SK-N-SH (cell line): Measurements from ENCODE around the gene CLIC3. TPM values are rescaled to one million over a fixed set of nuclear protein-coding genes. Genes with fewer than 3 reads are reported as not detected.

Experiments used
- CTCF ChIA-PET: fragments of 300-600, 350-600 bp; formaldehyde crosslinking; extraction: SDS; loops from one replicate; lab custom pipeline; 2021; lab: Yijun Ruan, JAX
- POLR2A ChIA-PET: fragments of 350-600 bp; sonication (Branson Sonifier 250); formaldehyde crosslinking; extraction: SDS; loops from one replicate; lab custom pipeline; 2020; ENCODE audit warnings: antibody characterized with exemption, inconsistent platforms; lab: Yijun Ruan, JAX
- DNase-seq: peaks from one replicate; pipeline ENCODE4 v3.0.0; 2012
- H2AFZ ChIP-seq: fragments of 200-600 bp; sonication (generic); 2 replicates; pipeline ENCODE4 v1.8.1; 2016; ENCODE audit warnings: antibody characterized with exemption, mild to moderate bottlenecking, low read depth
- H3F3A ChIP-seq: fragments of 200-600 bp; sonication (generic); replicated peaks from 2 replicates; pipeline ENCODE3; 2016; ENCODE audit warnings: antibody characterized with exemption, mild to moderate bottlenecking; ENCODE audit not compliant: insufficient read depth
- H3K27ac ChIP-seq, 2 experiments: fragments of 200-500 bp in 1 of 2; fragments of 200-600 bp in 1 of 2; sonication (Bioruptor generic) in 1 of 2; sonication (generic), shearing (Covaris generic) in 1 of 2; 2 replicates each; pipeline versions ENCODE4 v1.5.1 to v1.6.1; 2014 to 2016; ENCODE audit warnings: low read depth in 2 of 2, inconsistent platforms in 1 of 2, low read length in 1 of 2, mild to moderate bottlenecking in 1 of 2, mixed read lengths in 1 of 2
- H3K27me3 ChIP-seq: fragments of 200-600 bp; sonication (generic), shearing (Covaris generic); 2 replicates; pipeline ENCODE4 v1.6.1; 2016; ENCODE audit warnings: mixed run types; ENCODE audit not compliant: insufficient read depth
- H3K36me3 ChIP-seq, 2 experiments: fragments of 200-500 bp in 1 of 2; fragments of 200-600 bp in 1 of 2; sonication (Bioruptor generic) in 1 of 2; sonication (generic) in 1 of 2; replicated peaks in 1 of 2; 2 replicates each; pipeline versions ENCODE3 to v1.5.1; 2014 to 2016; ENCODE audit warnings: low read length in 1 of 2, mild to moderate bottlenecking in 1 of 2; ENCODE audit not compliant: insufficient read depth in 2 of 2, control insufficient read depth in 1 of 2
- H3K4me1 ChIP-seq, 2 experiments: fragments of 200-500 bp in 1 of 2; fragments of 200-600 bp in 1 of 2; sonication (Bioruptor generic) in 1 of 2; sonication (generic), shearing (Covaris generic) in 1 of 2; 2 replicates each; pipeline versions ENCODE4 v1.5.1 to v1.6.1; 2014 to 2016; ENCODE audit warnings: low read depth in 1 of 2, low read length in 1 of 2, mixed run types in 1 of 2; ENCODE audit not compliant: insufficient read depth in 2 of 2, control insufficient read depth in 1 of 2
- H3K4me2 ChIP-seq: fragments of 200-600 bp; sonication (generic), shearing (Covaris generic); 2 replicates; pipeline ENCODE4 v1.6.1; 2017; ENCODE audit warnings: mixed run types
- H3K4me3 ChIP-seq, 2 experiments: fragments of 200-500 bp in 1 of 2; fragments of 200-600 bp in 1 of 2; sonication (Bioruptor generic) in 1 of 2; sonication (generic), shearing (Covaris generic) in 1 of 2; 2 replicates each; pipeline versions ENCODE4 v1.5.1 to v1.8.1; 2014 to 2016; ENCODE audit warnings: low read depth in 2 of 2, inconsistent platforms in 1 of 2, low read length in 1 of 2, mild to moderate bottlenecking in 1 of 2, mixed read lengths in 1 of 2, moderate library complexity in 1 of 2
- H3K79me2 ChIP-seq: fragments of 200-600 bp; sonication (generic); 2 replicates; pipeline ENCODE4 v1.8.1; 2017; ENCODE audit warnings: mild to moderate bottlenecking; ENCODE audit not compliant: insufficient read depth
- H3K9ac ChIP-seq: fragments of 200-600 bp; sonication (generic); 2 replicates; pipeline ENCODE4 v1.6.1; 2017; ENCODE audit warnings: mixed run types
- H3K9me2 ChIP-seq: fragments of 200-600 bp; sonication (generic); 2 replicates; pipeline ENCODE4 v1.6.1; 2017; ENCODE audit warnings: mixed run types
- H3K9me3 ChIP-seq: fragments of 200-600 bp; sonication (generic); 2 replicates; pipeline ENCODE4 v1.6.1; 2017; ENCODE audit warnings: mixed run types, mild to moderate bottlenecking, moderate library complexity
- H4K20me1 ChIP-seq: fragments of 200-600 bp; sonication (generic); 2 replicates; pipeline ENCODE4 v1.6.1; 2017; ENCODE audit warnings: mild to moderate bottlenecking, mixed run types; ENCODE audit not compliant: insufficient read depth
- CHD2 ChIP-seq: fragments of 150-350 bp; IDR thresholded peaks from 2 replicates; pipeline ENCODE4 v1.6.1; 2018; ENCODE audit warnings: low read length; ENCODE audit not compliant: partially characterized antibody
- ELF1 ChIP-seq: IDR thresholded peaks from 2 replicates; pipeline ENCODE4 v1.4.0; 2012
- EZH2phosphoT487 ChIP-seq: fragments of 200-600 bp; sonication (generic); IDR thresholded peaks from 2 replicates; pipeline ENCODE4 v1.6.1; 2017; ENCODE audit warnings: low read depth, mixed run types, mild to moderate bottlenecking, antibody characterized with exemption, moderate library complexity, borderline replicate concordance
- FOSL2 ChIP-seq: IDR thresholded peaks from 2 replicates; pipeline ENCODE4 v1.4.0; 2012; ENCODE audit warnings: low read depth, mild to moderate bottlenecking, moderate library complexity, borderline replicate concordance
- FOXJ3 ChIP-seq: sonication (generic); formaldehyde crosslinking; IDR thresholded peaks from 2 replicates; pipeline ENCODE4 v1.5.1; 2020; ENCODE audit warnings: mild to moderate bottlenecking, missing genetic modification reagents
- FOXM1 ChIP-seq: IDR thresholded peaks from 2 replicates; pipeline ENCODE4 v1.4.0; 2012; ENCODE audit warnings: low read depth, mild to moderate bottlenecking
- GATA2 ChIP-seq: sonication (generic); formaldehyde crosslinking; IDR thresholded peaks from 2 replicates; pipeline ENCODE4 v1.5.0; 2020; ENCODE audit warnings: mild to moderate bottlenecking, missing genetic modification reagents
- JUND ChIP-seq: IDR thresholded peaks from 2 replicates; pipeline ENCODE4 v1.4.0; 2012
- MXI1 ChIP-seq: IDR thresholded peaks from 2 replicates; pipeline ENCODE4 v1.6.1; 2012; ENCODE audit warnings: mild to moderate bottlenecking, low read depth, low read length, improper control_type of control experiment
- NFIC ChIP-seq: IDR thresholded peaks from 2 replicates; pipeline ENCODE4 v1.4.0; 2012; ENCODE audit warnings: borderline replicate concordance
- NRF1 ChIP-seq: IDR thresholded peaks from 2 replicates; pipeline ENCODE4 v1.6.1; 2012; ENCODE audit warnings: low read depth, mild to moderate bottlenecking, low read length
- POLR2AphosphoS5 ChIP-seq: IDR thresholded peaks from 2 replicates; pipeline ENCODE4 v1.6.1; 2012; ENCODE audit warnings: low read depth, low read length
- RCOR1 ChIP-seq: fragments of 150-350 bp; IDR thresholded peaks from 2 replicates; pipeline ENCODE4 v1.6.1; 2017; ENCODE audit warnings: antibody characterized with exemption, low read length
- RXRA ChIP-seq: IDR thresholded peaks from 2 replicates; pipeline ENCODE4 v1.4.0; 2012; ENCODE audit warnings: low read depth, mild to moderate bottlenecking, borderline replicate concordance
- SMC3 ChIP-seq: IDR thresholded peaks from 2 replicates; pipeline ENCODE4 v1.6.1; 2012; ENCODE audit warnings: low read depth, low read length, improper control_type of control experiment
- TCF12 ChIP-seq: IDR thresholded peaks from 2 replicates; pipeline ENCODE4 v1.4.0; 2012
- YY1 ChIP-seq: IDR thresholded peaks from 2 replicates; pipeline ENCODE4 v1.4.0; 2012; ENCODE audit warnings: low read depth, mild to moderate bottlenecking
- WGBS: methylation state at CpG from one replicate; pipeline ENCODE4 v1.1.6; 2017; ENCODE audit warnings: low lambda C conversion rate; 5-methylcytosine and 5-hydroxymethylcytosine counted together
- polyA plus RNA-seq, 3 experiments: library from polyadenylated mRNA; depleted of rRNA; stranded (reverse); fragments of >200 nt; gene quantifications; 2 replicates each; pipeline ENCODE4 v1.2.3, GENCODE V29; 2012
- TF ChIP-seq, protein P1 (sequence below): IDR thresholded peaks from 2 replicates; pipeline ENCODE4 v1.4.0; 2012; ENCODE audit warnings: low read depth, borderline replicate concordance
- TF ChIP-seq, protein P2 (sequence below): IDR thresholded peaks from 2 replicates; pipeline ENCODE4; 2012
- TF ChIP-seq, protein P3 (sequence below): IDR thresholded peaks from 2 replicates; pipeline ENCODE4 v1.4.0; 2012; ENCODE audit warnings: low read depth

The CLIC3 gene
- polyA plus RNA-seq, 1 of the 3 experiments (the other 2 are of a cell fraction), result 1.0 TPM

DNA sequence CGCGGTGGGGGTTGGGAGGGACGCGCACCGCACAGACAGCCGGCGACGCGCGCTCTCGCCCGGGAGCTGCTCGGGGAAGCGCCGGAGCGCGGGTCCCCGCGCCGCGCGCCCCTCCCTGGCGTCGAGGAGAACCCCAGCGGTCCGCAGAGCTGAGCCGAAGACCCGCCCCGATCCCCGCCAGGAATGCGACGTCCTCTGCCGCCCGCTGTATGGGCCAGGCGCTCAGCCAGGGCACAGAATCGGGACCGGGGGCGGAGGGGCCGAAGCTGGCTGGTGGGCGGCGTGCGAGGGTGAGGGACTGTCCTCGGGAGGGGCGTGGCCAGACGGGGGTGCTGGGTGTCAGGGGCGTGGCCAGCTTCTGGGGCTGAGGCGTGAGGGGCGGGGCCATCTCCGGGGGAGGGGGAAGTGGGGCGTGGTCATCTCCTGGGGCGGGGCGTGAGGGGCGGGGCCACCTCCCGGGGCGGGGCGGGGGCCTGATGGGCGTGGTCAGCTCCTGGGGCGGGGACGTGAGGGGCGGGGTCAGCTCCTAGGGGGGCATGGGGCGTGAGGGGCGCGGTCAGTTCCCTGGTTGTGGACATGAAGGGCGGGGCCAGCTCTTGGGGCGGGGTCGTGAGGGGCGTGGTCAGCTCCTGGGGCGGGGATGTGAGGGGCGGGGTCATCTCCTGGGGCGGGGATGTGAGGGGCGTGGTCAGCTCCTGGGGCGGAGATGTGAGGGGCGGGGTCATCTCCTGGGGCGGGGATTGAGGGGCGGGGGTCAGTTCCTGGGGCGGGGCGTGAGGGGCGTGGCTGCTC lies 18.1 kb downstream of the CLIC3 start:
- H3K4me3 ChIP-seq, result peak overlapping the region; percentile 43 to 47
- no peaks in the 10 kb centered on the region for H3K27me3 ChIP-seq
- H3K79me2 ChIP-seq, result no peaks in the 10 kb centered on the region
- H3K4me1 ChIP-seq, result peaks cover 0 to 23% of the 10 kb centered on the region in 2 experiments; a peak in 1 of 4 replicates
- no peaks in the 10 kb centered on the region for H3K9me2 ChIP-seq
- TF ChIP-seq SMC3 (no peak), JUND (no peak), POLR2AphosphoS5 (no peak), EZH2phosphoT487 (no peak), FOSL2 (no peak), YY1 (no peak)
- DNase-seq, result peak; percentile 99
- ChIA-PET POLR2A (interaction anchor here (0.6 kb wide), 1 partner anchor 49 kb away, joined by 3 read pairs; no protein-coding TSS in a partner anchor), CTCF (interaction anchor here (1.0 to 1.8 kb wide), 5 partner anchors 13 to 56 kb away, joined by 3 to 9 read pairs (median 4); partner anchors contain the start of gene ABCA2)
- 5% methylated on average over 16 of the region's 78 CpGs for WGBS
- H4K20me1 ChIP-seq, result no peaks in the 10 kb centered on the region
- H3K9me3 ChIP-seq, result no peaks in the 10 kb centered on the region
- no peak overlapping the region; a peak in 1 of 4 replicates for H3K27ac ChIP-seq
- H3K36me3 ChIP-seq, result no peaks in the 10 kb centered on the region
- H3F3A ChIP-seq, result peaks cover 4% of the 10 kb centered on the region
- H3K9ac ChIP-seq, result no peak overlapping the region
- H3K4me2 ChIP-seq, result peak overlapping the region; percentile 71; the same call in 1 of the 2 replicates
- peak overlapping the region; percentile 70; the same call in 1 of the 2 replicates for H2AFZ ChIP-seq

DNA sequence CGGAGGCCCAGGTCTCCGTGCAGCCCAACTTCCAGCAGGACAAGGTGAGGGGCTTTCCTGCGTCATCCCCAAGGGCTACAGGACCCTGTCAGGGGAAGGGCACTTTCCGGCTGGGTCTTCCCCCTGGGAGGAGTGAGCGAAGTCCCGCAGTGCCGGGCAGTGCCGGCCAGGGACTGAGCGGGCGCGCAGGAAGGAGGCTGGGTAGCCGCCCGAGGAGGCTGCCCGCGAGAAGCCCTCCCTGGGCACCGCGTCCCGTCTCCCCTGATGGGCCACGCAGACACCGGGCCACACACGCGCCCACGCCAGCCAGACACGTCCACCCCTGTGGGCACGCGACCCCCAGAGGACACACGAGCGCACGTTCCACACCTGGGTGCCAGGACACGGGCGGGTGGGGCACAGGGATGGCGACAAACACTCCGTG lies 18.7 kb downstream of the CLIC3 start:
- Histone ChIP-seq H3K9me2 (no peaks in the 10 kb centered on the region), H3K9me3 (no peaks in the 10 kb centered on the region), H3K4me3 (peak overlapping the region; percentile 43 to 47; a peak in 3 of 4 replicates), H3K4me1 (peaks cover 0 to 23% of the 10 kb centered on the region in 2 experiments; a peak in 1 of 4 replicates), H3K79me2 (no peaks in the 10 kb centered on the region), H2AFZ (peak overlapping the region; percentile 70; the same call in 1 of the 2 replicates), H3K4me2 (peak overlapping the region; percentile 71; the same call in 1 of the 2 replicates), H3K27ac (no peak overlapping the region; a peak in 1 of 4 replicates), H3K36me3 (no peaks in the 10 kb centered on the region), H3K27me3 (no peaks in the 10 kb centered on the region), H3F3A (peaks cover 4% of the 10 kb centered on the region), H3K9ac (no peak overlapping the region), H4K20me1 (no peaks in the 10 kb centered on the region)
- ChIA-PET CTCF (interaction anchor here (1.0 to 1.8 kb wide), 4 partner anchors 13 to 51 kb away, joined by 3 to 9 read pairs (median 4); partner anchors contain the start of gene ABCA2), POLR2A (interaction anchor here (1.0 kb wide), 1 partner anchor 25 kb away, joined by 4 read pairs; the partner anchor contains the start of gene LCN12)
- WGBS, result 82% methylated on average over 13 of the region's 33 CpGs
- DNase-seq, result no peak
- TF ChIP-seq FOXM1 (no peak), POLR2AphosphoS5 (no peak), MXI1 (no peak), TCF12 (no peak), JUND (no peak)

DNA sequence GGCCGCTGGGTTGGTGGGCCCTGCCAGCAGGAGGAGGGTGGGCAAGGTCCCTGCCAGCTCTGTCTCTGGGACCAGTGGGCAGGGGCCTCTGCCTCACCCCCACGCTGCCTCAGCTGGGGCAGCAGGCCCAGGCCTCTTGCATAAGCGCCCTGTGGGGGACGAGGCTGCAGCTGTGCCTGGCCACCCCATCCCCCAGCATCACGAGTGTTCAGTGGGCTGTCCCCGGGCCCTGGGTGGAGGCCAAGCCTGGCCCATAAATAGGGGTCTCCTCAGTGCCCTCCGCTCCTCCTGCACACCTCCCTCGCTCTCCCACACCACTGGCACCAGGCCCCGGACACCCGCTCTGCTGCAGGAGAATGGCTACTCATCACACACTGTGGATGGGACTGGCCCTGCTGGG lies 19.1 kb downstream of the CLIC3 start, which contains the start of gene PTGDS:
Gene PTGDS, plus strand, starts transcription at position 282 of the 400 bp plus-strand sequence. Its CDS starts 75 bp downstream, at position 357.
- no peak within 1 kb of the TSS; a peak in 1 of 4 replicates for H3K27ac ChIP-seq
- TF ChIP-seq, protein P1, sequence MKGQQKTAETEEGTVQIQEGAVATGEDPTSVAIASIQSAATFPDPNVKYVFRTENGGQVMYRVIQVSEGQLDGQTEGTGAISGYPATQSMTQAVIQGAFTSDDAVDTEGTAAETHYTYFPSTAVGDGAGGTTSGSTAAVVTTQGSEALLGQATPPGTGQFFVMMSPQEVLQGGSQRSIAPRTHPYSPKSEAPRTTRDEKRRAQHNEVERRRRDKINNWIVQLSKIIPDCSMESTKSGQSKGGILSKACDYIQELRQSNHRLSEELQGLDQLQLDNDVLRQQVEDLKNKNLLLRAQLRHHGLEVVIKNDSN, result no peak
- TF ChIP-seq, protein P2, sequence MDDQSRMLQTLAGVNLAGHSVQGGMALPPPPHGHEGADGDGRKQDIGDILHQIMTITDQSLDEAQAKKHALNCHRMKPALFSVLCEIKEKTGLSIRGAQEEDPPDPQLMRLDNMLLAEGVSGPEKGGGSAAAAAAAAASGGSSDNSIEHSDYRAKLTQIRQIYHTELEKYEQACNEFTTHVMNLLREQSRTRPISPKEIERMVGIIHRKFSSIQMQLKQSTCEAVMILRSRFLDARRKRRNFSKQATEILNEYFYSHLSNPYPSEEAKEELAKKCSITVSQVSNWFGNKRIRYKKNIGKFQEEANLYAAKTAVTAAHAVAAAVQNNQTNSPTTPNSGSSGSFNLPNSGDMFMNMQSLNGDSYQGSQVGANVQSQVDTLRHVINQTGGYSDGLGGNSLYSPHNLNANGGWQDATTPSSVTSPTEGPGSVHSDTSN, result no peak
- TF ChIP-seq NFIC, result no peak
- no peak for TF ChIP-seq GATA2
- TF ChIP-seq, protein P3, sequence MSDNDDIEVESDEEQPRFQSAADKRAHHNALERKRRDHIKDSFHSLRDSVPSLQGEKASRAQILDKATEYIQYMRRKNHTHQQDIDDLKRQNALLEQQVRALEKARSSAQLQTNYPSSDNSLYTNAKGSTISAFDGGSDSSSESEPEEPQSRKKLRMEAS, result no peak
- no peak for TF ChIP-seq NRF1
- no peak for TF ChIP-seq ELF1
- no peak for TF ChIP-seq JUND
- TF ChIP-seq FOXJ3 (CRISPR knock-in tag), result no peak
- no peak for TF ChIP-seq RCOR1
- TF ChIP-seq RXRA, result no peak
- no peak for TF ChIP-seq CHD2

More for the DNA sequence above, 19.1 kb downstream of the CLIC3 start, which contains the start of gene PTGDS:
- H3K4me1 ChIP-seq, result peaks cover 0 to 23% of the 10 kb centered on the region in 2 experiments; a peak in 1 of 4 replicates
- H3K4me2 ChIP-seq, result peak within 1 kb of the TSS; percentile 71; the same call in 1 of the 2 replicates
- no peaks in the 10 kb centered on the region for H3K9me3 ChIP-seq
- H3K27me3 ChIP-seq, result no peaks in the 10 kb centered on the region
- no peaks in the 10 kb centered on the region for H4K20me1 ChIP-seq
- H2AFZ ChIP-seq, result peak within 1 kb of the TSS; percentile 70; the same call in 1 of the 2 replicates
- no peaks in the 10 kb centered on the region for H3K9me2 ChIP-seq
- no peak within 1 kb of the TSS for H3K9ac ChIP-seq
- CTCF ChIA-PET, result interaction anchor here (1.0 to 4.4 kb wide), 6 partner anchors 12 to 219 kb away, joined by 3 to 24 read pairs (median 4); partner anchors contain the start of genes ABCA2 and LCN8
- H3K79me2 ChIP-seq, result no peaks in the 10 kb centered on the region
- POLR2A ChIA-PET, result interaction anchor here (1.0 kb wide), 2 partner anchors 25 to 26 kb away, joined by 3 to 4 read pairs; partner anchors contain the start of gene LCN12
- WGBS, result 88% methylated on average over 5 of the region's 10 CpGs
- peak within 1 kb of the TSS; percentile 43 to 47 for H3K4me3 ChIP-seq
- H3F3A ChIP-seq, result peaks cover 4% of the 10 kb centered on the region
- no peaks in the 10 kb centered on the region for H3K36me3 ChIP-seq
- no peak for DNase-seq
